Retinal pigment epithelial cell (primary cell): ENCODE measurements around the gene BRIP1.
"Not testable (repeated sequence)": the region's sequence is repeated elsewhere in the genome, so short reads cannot be mapped to it uniquely, and the experiment has no call there.

Source experiments
- DNase-seq: peaks from one replicate; pipeline ENCODE4 v3.0.0-alpha.2; 2010; ENCODE audit warnings: low read depth
- H3K4me3 ChIP-seq: 2 replicates; pipeline ENCODE4 v1.5.1; 2011; ENCODE audit warnings: mild to moderate bottlenecking, low read length, control low read depth, moderate library complexity
- TF ChIP-seq, protein P1 (sequence below): conservative IDR thresholded peaks from 2 replicates; pipeline ENCODE4 v1.5.1; 2011; ENCODE audit warnings: low read depth, low read length, control low read depth, inconsistent platforms

The BRIP1 gene

GRCh38 chr17:61684172-61684571 lies 179.2 kb downstream of the BRIP1 start:
- no peak for DNase-seq
- TF ChIP-seq, protein P1, sequence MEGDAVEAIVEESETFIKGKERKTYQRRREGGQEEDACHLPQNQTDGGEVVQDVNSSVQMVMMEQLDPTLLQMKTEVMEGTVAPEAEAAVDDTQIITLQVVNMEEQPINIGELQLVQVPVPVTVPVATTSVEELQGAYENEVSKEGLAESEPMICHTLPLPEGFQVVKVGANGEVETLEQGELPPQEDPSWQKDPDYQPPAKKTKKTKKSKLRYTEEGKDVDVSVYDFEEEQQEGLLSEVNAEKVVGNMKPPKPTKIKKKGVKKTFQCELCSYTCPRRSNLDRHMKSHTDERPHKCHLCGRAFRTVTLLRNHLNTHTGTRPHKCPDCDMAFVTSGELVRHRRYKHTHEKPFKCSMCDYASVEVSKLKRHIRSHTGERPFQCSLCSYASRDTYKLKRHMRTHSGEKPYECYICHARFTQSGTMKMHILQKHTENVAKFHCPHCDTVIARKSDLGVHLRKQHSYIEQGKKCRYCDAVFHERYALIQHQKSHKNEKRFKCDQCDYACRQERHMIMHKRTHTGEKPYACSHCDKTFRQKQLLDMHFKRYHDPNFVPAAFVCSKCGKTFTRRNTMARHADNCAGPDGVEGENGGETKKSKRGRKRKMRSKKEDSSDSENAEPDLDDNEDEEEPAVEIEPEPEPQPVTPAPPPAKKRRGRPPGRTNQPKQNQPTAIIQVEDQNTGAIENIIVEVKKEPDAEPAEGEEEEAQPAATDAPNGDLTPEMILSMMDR = no peak
- no peak overlapping the region for H3K4me3 ChIP-seq

GRCh38 chr17:61683466-61683865 lies 179.9 kb downstream of the BRIP1 start:
- TF ChIP-seq, protein P1 = no peak
- no peak overlapping the region for H3K4me3 ChIP-seq
- DNase-seq = no peak

- no peak overlapping the region for H3K4me3 ChIP-seq
- no peak for DNase-seq
- TF ChIP-seq, protein P1 = no peak
Observed at GRCh38 chr17:61680921-61681320, 182.4 kb downstream of the BRIP1 start.

GRCh38 chr17:61678339-61678738 lies 185.0 kb downstream of the BRIP1 start:
- TF ChIP-seq, protein P1 = no peak
- no peak for DNase-seq
- no peak overlapping the region for H3K4me3 ChIP-seq

- not testable (repeated sequence) for DNase-seq, H3K4me3 ChIP-seq
Observed at GRCh38 chr17:61677150-61677811, 186.0 kb downstream of the BRIP1 start.

GRCh38 chr17:61676522-61676921 lies 186.8 kb downstream of the BRIP1 start:
- not testable (repeated sequence) for H3K4me3 ChIP-seq, DNase-seq

GRCh38 chr17:61674609-61675008 lies 188.7 kb downstream of the BRIP1 start:
- not testable (repeated sequence) for H3K4me3 ChIP-seq, DNase-seq

DNA sequence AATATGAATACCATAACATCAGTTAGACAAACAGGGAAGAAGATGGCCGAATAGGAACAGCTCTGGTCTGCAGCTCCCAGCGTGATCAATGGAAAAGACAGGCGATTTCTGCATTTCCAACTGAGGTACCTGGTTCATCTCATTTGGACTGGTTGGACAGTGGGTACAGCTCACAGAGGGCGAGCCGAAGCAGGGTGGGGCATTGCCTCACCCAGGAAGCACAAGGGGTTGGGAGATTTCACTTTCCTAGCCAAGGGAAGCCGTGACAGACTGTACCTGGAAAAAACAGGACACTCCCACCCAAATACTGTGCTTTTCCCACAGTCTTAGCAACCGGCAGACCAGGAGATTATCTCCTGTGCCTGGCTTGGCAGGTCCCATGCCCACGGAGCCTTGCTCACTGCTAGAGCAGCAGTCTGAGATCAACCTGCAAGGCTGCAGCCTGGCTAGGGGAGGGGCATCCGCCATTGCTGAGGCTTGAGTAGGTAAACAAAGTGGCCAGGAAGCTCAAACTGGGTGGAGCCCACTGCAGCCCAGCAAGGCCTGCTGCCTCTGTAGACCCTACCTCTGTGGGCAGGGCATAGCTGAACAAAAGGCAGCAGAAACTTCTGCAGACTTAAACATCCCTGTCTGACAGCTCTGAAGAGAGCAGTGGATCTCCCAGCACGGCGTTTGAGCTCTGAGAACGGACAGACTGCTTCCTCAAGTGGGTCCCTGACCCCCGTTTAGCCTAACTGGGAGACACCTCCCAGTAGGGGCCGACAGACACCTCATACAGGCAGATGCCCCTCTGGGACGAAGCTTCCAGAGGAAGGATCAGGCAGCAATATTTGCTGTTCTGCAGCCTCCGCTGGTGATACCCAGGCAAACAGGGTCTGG lies 190.1 kb downstream of the BRIP1 start:
- not testable (repeated sequence) for DNase-seq, H3K4me3 ChIP-seq

- TF ChIP-seq, protein P1 = no peak
- H3K4me3 ChIP-seq = no peak overlapping the region
- no peak for DNase-seq
Observed at GRCh38 chr17:61672140-61672539, 191.2 kb downstream of the BRIP1 start.
